Upper lobe of left lung (tissue), 4 donors: ENCODE results near the gene CLMN.

Experiments
- CTCF ChIP-seq, 6 experiments: fragments of 450-650 bp in 4 of 6; fragments of 200-600 bp in 2 of 6; sonication (generic) in 2 of 6; IDR thresholded peaks; one replicate each; pipeline ENCODE4 v1.5.1; 2016 to 2019; ENCODE audit warnings: antibody characterized with exemption in 6 of 6
- POLR2A ChIP-seq, 4 donors: fragments of 450-650 bp; IDR thresholded peaks; one replicate each; pipeline ENCODE4 v1.5.1; 2016 to 2017; ENCODE audit warnings: antibody characterized with exemption in 4 of 4, mild to moderate bottlenecking in 2 of 4
- POLR2AphosphoS5 ChIP-seq, 2 donors: sonication (generic); formaldehyde crosslinking; IDR thresholded peaks; one replicate each; pipeline ENCODE4 v1.5.1; 2017; ENCODE audit warnings: antibody characterized with exemption in 2 of 2

- TF ChIP-seq POLR2A (IDR thresholded peaks at IDR 0.05) (no peak), CTCF (IDR thresholded peaks at IDR 0.05) (no peak), POLR2AphosphoS5 (IDR thresholded peaks at IDR 0.05) (no peak)
Measured at GRCh38 chr14:95289323-95290010, 30.2 kb downstream of the CLMN start.
